MM.1S (cell line): ENCODE data around the gene ARMC10.
"Not testable (repeated sequence)": the region's sequence is repeated elsewhere in the genome, so short reads cannot be mapped to it uniquely, and the experiment has no call there.

Experiments
- DNase-seq: peaks from one replicate; pipeline ENCODE4 v3.0.0-alpha.2; 2015
- H2AFZ ChIP-seq: fragments of 300-600 bp; sonication (generic); 2 replicates; pipeline ENCODE4 v1.6.0; 2016; ENCODE audit warnings: antibody characterized with exemption, low read length
- H3F3A ChIP-seq: fragments of 300-600 bp; sonication (generic); 2 replicates; pipeline ENCODE4 v1.6.1; 2016; ENCODE audit warnings: mild to moderate bottlenecking, antibody characterized with exemption, low read length, moderate library complexity, mixed read lengths; ENCODE audit not compliant: insufficient read depth
- H3K27ac ChIP-seq: fragments of 300-600 bp; sonication (generic); 2 replicates; pipeline ENCODE4 v1.5.1; 2016; ENCODE audit warnings: mild to moderate bottlenecking, low read length
- H3K27me3 ChIP-seq: fragments of 300-600 bp; sonication (generic); replicated peaks from 2 replicates; pipeline ENCODE4 v1.6.0; 2016; ENCODE audit warnings: low read length; ENCODE audit not compliant: insufficient read depth
- H3K36me3 ChIP-seq: fragments of 300-600 bp; sonication (generic); replicated peaks from 2 replicates; pipeline ENCODE4 v1.6.1; 2016; ENCODE audit warnings: mild to moderate bottlenecking, low read length, mixed read lengths; ENCODE audit not compliant: insufficient read depth
- H3K4me1 ChIP-seq: fragments of 300-600 bp; sonication (generic); 2 replicates; pipeline ENCODE4 v1.6.1; 2016; ENCODE audit warnings: low read length, mixed read lengths
- H3K4me2 ChIP-seq: fragments of 300-600 bp; sonication (generic); 2 replicates; pipeline ENCODE4 v1.6.0; 2016; ENCODE audit warnings: low read depth, low read length
- H3K4me3 ChIP-seq: fragments of 300-600 bp; sonication (generic); 2 replicates; pipeline ENCODE4 v1.5.1; 2016; ENCODE audit warnings: low read length, mixed read lengths
- H3K79me2 ChIP-seq: fragments of 300-600 bp; sonication (generic); 2 replicates; pipeline ENCODE4 v1.6.1; 2016; ENCODE audit warnings: mixed run types, low read length, mixed read lengths
- H3K9ac ChIP-seq: fragments of 300-600 bp; sonication (generic); 2 replicates; pipeline ENCODE4 v1.6.1; 2016; ENCODE audit warnings: low read length, mixed read lengths
- H3K9me2 ChIP-seq: fragments of 300-600 bp; sonication (generic); replicated peaks from 2 replicates; pipeline ENCODE4 v1.6.1; 2016; ENCODE audit warnings: mild to moderate bottlenecking, low read length, mixed read lengths; ENCODE audit not compliant: insufficient read depth
- H3K9me3 ChIP-seq: fragments of 300-600 bp; sonication (generic); replicated peaks from 2 replicates; pipeline ENCODE4 v1.6.1; 2016; ENCODE audit warnings: mild to moderate bottlenecking, low read length, mixed read lengths; ENCODE audit not compliant: insufficient read depth
- H4K20me1 ChIP-seq: fragments of 300-600 bp; sonication (generic); 2 replicates; pipeline ENCODE4 v1.6.1; 2016; ENCODE audit warnings: mild to moderate bottlenecking, low read length, moderate library complexity, mixed read lengths; ENCODE audit not compliant: insufficient read depth
- CTCF ChIP-seq: fragments of 300-600 bp; sonication (generic); IDR thresholded peaks from 2 replicates; pipeline ENCODE4 v1.5.1; 2016; ENCODE audit warnings: antibody characterized with exemption, low read length, mixed read lengths
- EZH2 ChIP-seq: fragments of 300-600 bp; sonication (generic); optimal IDR thresholded peaks from 2 replicates; pipeline ENCODE3; 2017; ENCODE audit warnings: low read depth, mild to moderate bottlenecking, antibody characterized with exemption, low read length, mixed read lengths
- EZH2phosphoT487 ChIP-seq: fragments of 300-600 bp; sonication (generic); IDR thresholded peaks from 2 replicates; pipeline ENCODE4 v1.6.1; 2018; ENCODE audit warnings: antibody characterized with exemption, low read length

Gene ARMC10

GRCh38 chr7:103100348-103100747 is 25.4 kb downstream of the ARMC10 start:
- Histone ChIP-seq H3K36me3 (no peaks in the 10 kb centered on the region), H3K79me2 (no peaks in the 10 kb centered on the region), H4K20me1 (no peaks in the 10 kb centered on the region), H3F3A (no peaks in the 10 kb centered on the region), H3K27me3 (no peaks in the 10 kb centered on the region), H3K4me1 (no peaks in the 10 kb centered on the region), H3K4me3 (no peak overlapping the region), H3K9ac (no peak overlapping the region), H2AFZ (no peak overlapping the region), H3K9me3 (no peaks in the 10 kb centered on the region), H3K9me2 (no peaks in the 10 kb centered on the region), H3K27ac (no peak overlapping the region), H3K4me2 (no peak overlapping the region)
- TF ChIP-seq CTCF (no peak), EZH2 (no peak), EZH2phosphoT487 (no peak)
- DNase-seq, result no peak

- Histone ChIP-seq H3K4me3 (no peak overlapping the region), H3K27me3 (no peaks in the 10 kb centered on the region), H4K20me1 (no peaks in the 10 kb centered on the region), H2AFZ (no peak overlapping the region), H3K9me3 (no peaks in the 10 kb centered on the region), H3K4me1 (no peaks in the 10 kb centered on the region), H3F3A (no peaks in the 10 kb centered on the region), H3K9ac (no peak overlapping the region), H3K9me2 (no peaks in the 10 kb centered on the region), H3K36me3 (no peaks in the 10 kb centered on the region), H3K79me2 (no peaks in the 10 kb centered on the region), H3K27ac (no peak overlapping the region), H3K4me2 (no peak overlapping the region)
- DNase-seq, result no peak
- TF ChIP-seq EZH2, result no peak
- TF ChIP-seq CTCF, result no peak
- TF ChIP-seq EZH2phosphoT487, result no peak
Observed at GRCh38 chr7:103101543-103101942, 26.6 kb downstream of the ARMC10 start.

GRCh38 chr7:103106005-103106702 is 31.2 kb downstream of the ARMC10 start:
- Histone ChIP-seq H3F3A (no peaks in the 10 kb centered on the region), H3K4me2 (no peak overlapping the region), H3K79me2 (no peaks in the 10 kb centered on the region), H3K9me3 (no peaks in the 10 kb centered on the region), H3K4me1 (no peaks in the 10 kb centered on the region), H3K9me2 (no peaks in the 10 kb centered on the region), H3K4me3 (no peak overlapping the region), H4K20me1 (no peaks in the 10 kb centered on the region), H3K27me3 (no peaks in the 10 kb centered on the region), H3K36me3 (no peaks in the 10 kb centered on the region), H3K9ac (no peak overlapping the region), H2AFZ (no peak overlapping the region), H3K27ac (no peak overlapping the region)
- no peak for DNase-seq
- no peak for TF ChIP-seq EZH2
- no peak for TF ChIP-seq CTCF
- no peak for TF ChIP-seq EZH2phosphoT487

GRCh38 chr7:103106703-103107070 is 31.7 kb downstream of the ARMC10 start:
- H3K9me2 ChIP-seq, H3K36me3 ChIP-seq, DNase-seq, H3K27me3 ChIP-seq, H3K9me3 ChIP-seq, H4K20me1 ChIP-seq, H3K27ac ChIP-seq, H3K4me3 ChIP-seq, H3K9ac ChIP-seq, H3F3A ChIP-seq, H3K4me1 ChIP-seq, H2AFZ ChIP-seq, H3K79me2 ChIP-seq, H3K4me2 ChIP-seq: not testable (repeated sequence)
